GM23338 (cell line): ENCODE measurements around the gene CDKN2D. TPM values are rescaled to one million over a fixed set of nuclear protein-coding genes. Genes with fewer than 3 reads are reported as not detected.
A peak's percentile ranks its signal among the peaks of the same experiment; 100 is the strongest.

Source experiments
- ATAC-seq: fragments of 200-7000 bp; cut with Tn5 transposase; 3 replicates; pipeline ENCODE4 v1.9.1; 2020
- DNase-seq: peaks from one replicate; pipeline ENCODE4 v3.0.0-alpha.2; 2015; ENCODE audit warnings: low spot score
- H2AFZ ChIP-seq: fragments of 200-600 bp; sonication (generic); 2 replicates; pipeline ENCODE4 v1.8.0; 2016; ENCODE audit warnings: antibody characterized with exemption, mild to moderate bottlenecking, moderate library complexity
- H3F3A ChIP-seq: fragments of 200-600 bp; sonication (generic); replicated peaks from 2 replicates; pipeline ENCODE4 v1.8.0; 2017; ENCODE audit warnings: antibody characterized with exemption, mixed run types, low read depth
- H3K27ac ChIP-seq: fragments of 200-600 bp; sonication (generic); 2 replicates; pipeline ENCODE4 v1.6.1; 2016; ENCODE audit warnings: low read depth
- H3K27me3 ChIP-seq: fragments of 200-600 bp; sonication (generic); 2 replicates; pipeline ENCODE4 v1.8.0; 2016; ENCODE audit warnings: mild to moderate bottlenecking, mixed run types, moderate library complexity; ENCODE audit not compliant: insufficient read depth
- H3K36me3 ChIP-seq: fragments of 200-600 bp; sonication (generic); 2 replicates; pipeline ENCODE4 v1.8.0; 2016; ENCODE audit warnings: mild to moderate bottlenecking; ENCODE audit not compliant: insufficient read depth
- H3K4me1 ChIP-seq: fragments of 200-600 bp; sonication (generic); 2 replicates; pipeline ENCODE4 v1.8.0; 2016; ENCODE audit warnings: mild to moderate bottlenecking, moderate library complexity; ENCODE audit not compliant: insufficient read depth
- H3K4me2 ChIP-seq: fragments of 200-600 bp; sonication (generic); 2 replicates; pipeline ENCODE4 v1.7.1; 2017; ENCODE audit warnings: mixed run types
- H3K4me3 ChIP-seq: fragments of 200-600 bp; sonication (generic); 2 replicates; pipeline ENCODE4 v1.6.1; 2016; ENCODE audit warnings: mixed run types
- H3K79me2 ChIP-seq: fragments of 200-600 bp; sonication (generic); replicated peaks from 2 replicates; pipeline ENCODE4 v1.8.0; 2017; ENCODE audit warnings: mild to moderate bottlenecking; ENCODE audit not compliant: insufficient read depth
- H3K9me2 ChIP-seq: fragments of 200-600 bp; sonication (generic); 2 replicates; pipeline ENCODE4 v1.8.0; 2017; ENCODE audit not compliant: insufficient read depth
- H4K20me1 ChIP-seq: fragments of 200-600 bp; sonication (generic); replicated peaks from 2 replicates; pipeline ENCODE4 v1.8.0; 2017; ENCODE audit warnings: mild to moderate bottlenecking; ENCODE audit not compliant: insufficient read depth
- H3K27ac Mint-ChIP-seq: 2 replicates; pipeline ENCODE4 v1.8.0; 2020; ENCODE audit warnings: inconsistent platforms, mild to moderate bottlenecking, moderate library complexity, mixed read lengths
- H3K27me3 Mint-ChIP-seq: 3 replicates; pipeline ENCODE4 v1.8.0; 2022; ENCODE audit warnings: low read depth, mild to moderate bottlenecking, moderate library complexity, mixed read lengths, inconsistent platforms; ENCODE audit not compliant: insufficient read depth, poor library complexity
- H3K36me3 Mint-ChIP-seq: 3 replicates; pipeline ENCODE4 v1.8.0; 2021; ENCODE audit warnings: low read depth, mild to moderate bottlenecking, inconsistent platforms, moderate library complexity, mixed read lengths
- H3K4me1 Mint-ChIP-seq: 3 replicates; pipeline ENCODE4 v1.8.0; 2020; ENCODE audit warnings: mild to moderate bottlenecking, inconsistent platforms, mixed read lengths
- H3K4me3 Mint-ChIP-seq: 3 replicates; pipeline ENCODE4 v1.8.0; 2021; ENCODE audit warnings: moderate library complexity, mild to moderate bottlenecking, inconsistent platforms, mixed read lengths
- H3K9me3 Mint-ChIP-seq: 3 replicates; pipeline ENCODE4 v1.8.0; 2020; ENCODE audit warnings: moderate library complexity, mild to moderate bottlenecking, inconsistent platforms, mixed read lengths
- CREB1 ChIP-seq: fragments of 250-450 bp; sonication (Bioruptor Pico); IDR thresholded peaks from 2 replicates; pipeline ENCODE4 v1.5.0; 2020; ENCODE audit warnings: low read depth, mild to moderate bottlenecking, moderate library complexity
- CTCF ChIP-seq, 2 experiments: fragments of 200-600 bp in 1 of 2; sonication (generic) in 1 of 2; conservative IDR thresholded peaks; 2 replicates each; pipeline versions ENCODE4 v1.5.1 to v1.6.1; 2016 to 2017; ENCODE audit warnings: antibody characterized with exemption in 2 of 2, low read depth in 2 of 2, mild to moderate bottlenecking in 2 of 2, moderate library complexity in 1 of 2
- ETS1 ChIP-seq: IDR thresholded peaks from 2 replicates; pipeline ENCODE4 v1.6.1; 2016; ENCODE audit warnings: antibody characterized with exemption
- EZH2 ChIP-seq: fragments of 200-600 bp; sonication (generic); IDR thresholded peaks from one replicate; pipeline ENCODE4 v1.8.0; 2017; ENCODE audit warnings: antibody characterized with exemption, mild to moderate bottlenecking, low read depth; ENCODE audit not compliant: unreplicated experiment
- EZH2phosphoT487 ChIP-seq: fragments of 200-600 bp; sonication (generic); IDR thresholded peaks from one replicate; pipeline ENCODE4 v1.8.1; 2018; ENCODE audit warnings: antibody characterized with exemption; ENCODE audit not compliant: unreplicated experiment
- JUNB ChIP-seq: IDR thresholded peaks from one replicate; pipeline ENCODE4 v1.6.1; 2016; ENCODE audit warnings: antibody characterized with exemption; ENCODE audit not compliant: unreplicated experiment
- NANOG ChIP-seq: IDR thresholded peaks from 2 replicates; pipeline ENCODE4 v1.6.1; 2016; ENCODE audit warnings: antibody characterized with exemption, borderline replicate concordance
- POLR2AphosphoS5 ChIP-seq: IDR thresholded peaks from 2 replicates; pipeline ENCODE4 v1.6.1; 2016; ENCODE audit warnings: antibody characterized with exemption, low read depth
- REST ChIP-seq: IDR thresholded peaks from one replicate; pipeline ENCODE4 v1.6.1; 2018; ENCODE audit warnings: antibody characterized with exemption; ENCODE audit not compliant: unreplicated experiment
- STAT1 ChIP-seq: IDR thresholded peaks from one replicate; pipeline ENCODE4 v1.6.1; 2016; ENCODE audit warnings: antibody characterized with exemption; ENCODE audit not compliant: unreplicated experiment
- ZNF114 ChIP-seq: fragments of 250-450 bp; sonication (Bioruptor Pico); IDR thresholded peaks from 2 replicates; pipeline ENCODE4 v1.5.0; 2020; ENCODE audit warnings: mild to moderate bottlenecking, moderate library complexity
- ZNF331 ChIP-seq: fragments of 250-450 bp; sonication (Bioruptor Pico); IDR thresholded peaks from 2 replicates; pipeline ENCODE4 v1.5.0; 2020; ENCODE audit warnings: low read depth, mild to moderate bottlenecking, moderate library complexity
- ZNF462 ChIP-seq: fragments of 250-450 bp; sonication (Bioruptor Pico); IDR thresholded peaks from 2 replicates; pipeline ENCODE4 v1.5.0; 2020; ENCODE audit warnings: mild to moderate bottlenecking, moderate library complexity
- polyA plus RNA-seq: library from polyadenylated mRNA; unstranded; fragments of >200 nt; fragmentation: Nextera tagmentation; extraction: Ambion mirVana; gene quantifications from 2 replicates; pipeline ENCODE4 v1.2.1, GENCODE V29; 2016
- total RNA-seq: library from RNA; depleted of rRNA; stranded (reverse); fragments of >200 nt; shearing (Covaris generic); gene quantifications from 2 replicates; pipeline ENCODE4 v1.2.3, GENCODE V29; 2014

Gene CDKN2D
- total and polyA plus RNA-seq, 2 experiments from 2014 or later, result 1.4 to 4.0 TPM

GRCh38 chr19:10566658-10567410 lies 1.9 kb downstream of the CDKN2D start (continued):
- no peak for TF ChIP-seq NANOG

- Histone ChIP-seq H3K4me1 (peaks cover 23% of the 10 kb centered on the region), H3K4me2 (peak overlapping the region; percentile 78), H3K4me3 (peak overlapping the region; percentile 92), H4K20me1 (peaks cover 5% of the 10 kb centered on the region), H3K9me2 (no peaks in the 10 kb centered on the region), H3K27me3 (no peaks in the 10 kb centered on the region), H3K79me2 (peaks cover 12% of the 10 kb centered on the region), H3K27ac (no peak overlapping the region), H3F3A (peaks cover 29% of the 10 kb centered on the region), H2AFZ (no peak overlapping the region), H3K36me3 (no peaks in the 10 kb centered on the region)
- Mint-ChIP-seq H3K4me1 (peaks cover 31% of the 10 kb centered on the region), H3K9me3 (peaks cover 2% of the 10 kb centered on the region; the same call in 2 of the 3 replicates), H3K4me3 (peak overlapping the region; percentile 94), H3K27ac (no peak overlapping the region), H3K36me3 (peaks cover 33% of the 10 kb centered on the region), H3K27me3 (peaks cover 30% of the 10 kb centered on the region)
- no peak for TF ChIP-seq ETS1
- TF ChIP-seq EZH2phosphoT487, result no peak
- TF ChIP-seq EZH2, result no peak
- no peak for TF ChIP-seq ZNF331
- no peak for TF ChIP-seq ZNF114 (CRISPR knock-in tag)
- TF ChIP-seq JUNB, result no peak
- no peak for TF ChIP-seq REST
- no peak for TF ChIP-seq CTCF (conservative IDR thresholded peaks at IDR 0.05; ENCODE audit: low read depth in 2 of 2)
- no peak for TF ChIP-seq NANOG
- TF ChIP-seq POLR2AphosphoS5, result no peak
- no peak for TF ChIP-seq STAT1
- TF ChIP-seq ZNF462, result no peak
- TF ChIP-seq CREB1, result no peak
- DNase-seq (no peak), ATAC-seq (no peak)
Observed at GRCh38 chr19:10566408-10566657, 2.4 kb downstream of the CDKN2D start.
